Hepatocyte (in vitro differentiated cells): ENCODE data around the gene HSBP1L1.

ENCODE experiments used
- EZH2 ChIP-seq: fragments of 200-600 bp; sonication (generic); IDR thresholded peaks from 2 replicates; pipeline ENCODE4 v1.6.1; 2016; ENCODE audit warnings: antibody characterized with exemption, mild to moderate bottlenecking, borderline replicate concordance
- EZH2phosphoT487 ChIP-seq: fragments of 200-600 bp; sonication (generic); IDR thresholded peaks from one replicate; pipeline ENCODE4 v1.6.1; 2018; ENCODE audit warnings: antibody characterized with exemption, mild to moderate bottlenecking, low read depth, moderate library complexity; ENCODE audit not compliant: unreplicated experiment, severe bottlenecking
- TF ChIP-seq, protein P1 (sequence below): fragments of 200-600 bp; sonication (generic); IDR thresholded peaks from 2 replicates; pipeline ENCODE4 v1.5.1; 2016; ENCODE audit warnings: antibody characterized with exemption, mild to moderate bottlenecking; ENCODE audit not compliant: poor library complexity

DNA sequence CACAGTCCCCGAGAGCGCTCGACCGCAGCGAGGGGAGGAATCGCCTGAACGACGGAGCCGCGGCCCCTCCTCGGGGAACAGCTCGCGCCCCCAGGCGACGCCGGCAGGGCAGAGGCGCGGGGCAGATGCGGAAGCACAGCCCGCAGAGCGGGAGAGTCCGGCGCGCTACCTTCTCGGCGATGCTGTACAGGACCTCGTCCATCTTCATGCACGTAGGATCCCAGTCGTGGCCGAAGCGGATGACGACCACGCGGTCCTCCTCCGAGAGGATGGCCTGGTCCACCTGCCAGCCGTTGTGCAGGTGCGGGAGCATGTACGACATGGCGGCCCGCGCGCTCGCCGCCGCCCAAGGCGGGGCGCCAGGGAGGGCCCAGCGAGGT, 23.6 kb downstream of the HSBP1L1 start:
- TF ChIP-seq, protein P1, sequence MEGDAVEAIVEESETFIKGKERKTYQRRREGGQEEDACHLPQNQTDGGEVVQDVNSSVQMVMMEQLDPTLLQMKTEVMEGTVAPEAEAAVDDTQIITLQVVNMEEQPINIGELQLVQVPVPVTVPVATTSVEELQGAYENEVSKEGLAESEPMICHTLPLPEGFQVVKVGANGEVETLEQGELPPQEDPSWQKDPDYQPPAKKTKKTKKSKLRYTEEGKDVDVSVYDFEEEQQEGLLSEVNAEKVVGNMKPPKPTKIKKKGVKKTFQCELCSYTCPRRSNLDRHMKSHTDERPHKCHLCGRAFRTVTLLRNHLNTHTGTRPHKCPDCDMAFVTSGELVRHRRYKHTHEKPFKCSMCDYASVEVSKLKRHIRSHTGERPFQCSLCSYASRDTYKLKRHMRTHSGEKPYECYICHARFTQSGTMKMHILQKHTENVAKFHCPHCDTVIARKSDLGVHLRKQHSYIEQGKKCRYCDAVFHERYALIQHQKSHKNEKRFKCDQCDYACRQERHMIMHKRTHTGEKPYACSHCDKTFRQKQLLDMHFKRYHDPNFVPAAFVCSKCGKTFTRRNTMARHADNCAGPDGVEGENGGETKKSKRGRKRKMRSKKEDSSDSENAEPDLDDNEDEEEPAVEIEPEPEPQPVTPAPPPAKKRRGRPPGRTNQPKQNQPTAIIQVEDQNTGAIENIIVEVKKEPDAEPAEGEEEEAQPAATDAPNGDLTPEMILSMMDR: peak; percentile 25
- TF ChIP-seq EZH2 (no peak), EZH2phosphoT487 (no peak)
